ENCODE measurements around the gene NFU1. TPM values are rescaled to one million over a fixed set of nuclear protein-coding genes. Genes with fewer than 3 reads are reported as not detected.
"Not testable (repeated sequence)": the region's sequence is repeated elsewhere in the genome, so short reads cannot be mapped to it uniquely, and the experiment has no call there.

The NFU1 gene
- total RNA-seq, 1 experiment from 2014 or later = 35.1 TPM

DNA sequence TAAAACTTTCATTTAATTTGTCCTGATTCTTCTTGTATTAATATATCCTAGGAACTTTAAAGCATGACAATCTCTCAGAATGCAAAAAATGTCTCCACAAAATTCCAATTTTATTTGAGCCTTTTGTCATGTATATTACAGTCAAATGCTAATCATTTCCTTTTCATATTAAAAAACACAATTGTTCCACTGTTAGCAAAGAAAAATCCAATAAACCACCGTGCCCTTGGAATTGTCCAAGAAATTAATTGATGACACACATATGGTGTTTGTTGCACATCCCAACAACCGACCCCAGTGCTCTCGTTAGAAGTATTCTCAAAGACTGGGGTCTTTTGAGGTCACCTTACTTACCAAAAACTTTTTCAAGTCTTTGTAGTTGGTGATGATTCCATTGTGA lies 78.3 kb downstream of the NFU1 start:
- Histone ChIP-seq H3K4me3 (no peak overlapping the region), H3K9me2 (ENCODE audit: insufficient read depth) (no peaks in the 10 kb centered on the region), H3K4me2 (no peak overlapping the region), H3K9me3 (ENCODE audit: insufficient read depth, low read depth) (no peaks in the 10 kb centered on the region), H4K20me1 (ENCODE audit: insufficient read depth) (peaks cover 21% of the 10 kb centered on the region), H3K27me3 (ENCODE audit: insufficient read depth, low read depth) (no peaks in the 10 kb centered on the region), H3K4me1 (replicated peaks; ENCODE audit: insufficient read depth) (no peaks in the 10 kb centered on the region), H3K27ac (no peak overlapping the region), H2AFZ (no peak overlapping the region), H3F3A (ENCODE audit: insufficient read depth, low read depth) (peaks cover 15% of the 10 kb centered on the region; the same call in 1 of the 2 replicates), H3K79me2 (ENCODE audit: low read depth) (no peaks in the 10 kb centered on the region), H3K36me3 (ENCODE audit: low read depth) (peaks cover 57% of the 10 kb centered on the region)
- no peak for TF ChIP-seq CTCF (conservative IDR thresholded peaks at IDR 0.05)
- no peak for TF ChIP-seq EZH2 (IDR thresholded peaks at IDR 0.05; ENCODE audit: low read depth)
- intact Hi-C loops (cut with micrococcal nuclease; ENCODE audit: unreplicated experiment) = no loop called here
- ChIA-PET CTCF (no interaction called here), POLR2A (ENCODE audit: unreplicated experiment) (no interaction called here)
- DNase-seq = no peak
- no TSS peak for BruUV-seq (replicated peaks)

DNA sequence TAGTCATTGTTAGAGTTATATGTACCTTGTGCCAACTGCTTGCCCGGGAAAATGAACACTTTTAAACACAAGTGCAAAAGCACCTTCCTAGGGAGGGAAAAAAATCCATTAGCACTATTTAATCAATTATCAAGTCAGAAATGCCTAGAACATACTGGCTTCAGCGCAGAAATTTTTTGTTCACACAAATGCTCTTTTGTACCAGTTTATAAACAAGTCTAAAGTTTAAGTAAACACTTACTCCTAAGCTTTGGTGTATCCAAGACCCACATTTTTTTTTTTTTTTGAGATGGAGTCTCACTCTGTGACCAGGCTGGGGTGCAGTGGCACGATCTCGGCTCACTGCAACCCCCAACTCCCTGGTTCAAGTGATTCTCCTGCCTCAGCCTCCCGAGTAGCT lies 80.8 kb downstream of the NFU1 start:
- H3K27ac ChIP-seq = no peak overlapping the region
- H4K20me1 ChIP-seq (ENCODE audit: insufficient read depth) = peaks cover 30% of the 10 kb centered on the region
- H3K9me3 ChIP-seq (ENCODE audit: insufficient read depth, low read depth) = no peaks in the 10 kb centered on the region
- no peak overlapping the region for H3K4me2 ChIP-seq
- ChIA-PET POLR2A (ENCODE audit: unreplicated experiment) (no interaction called here), CTCF (no interaction called here)
- H3F3A ChIP-seq (ENCODE audit: insufficient read depth, low read depth) = peaks cover 19% of the 10 kb centered on the region; the same call in 1 of the 2 replicates
- no peak for DNase-seq
- no peaks in the 10 kb centered on the region for H3K27me3 ChIP-seq (ENCODE audit: insufficient read depth, low read depth)
- BruUV-seq (replicated peaks) = no TSS peak
- H3K79me2 ChIP-seq (ENCODE audit: low read depth) = no peaks in the 10 kb centered on the region
- no peaks in the 10 kb centered on the region for H3K9me2 ChIP-seq (ENCODE audit: insufficient read depth)
- TF ChIP-seq CTCF (conservative IDR thresholded peaks at IDR 0.05) (no peak), EZH2 (IDR thresholded peaks at IDR 0.05; ENCODE audit: low read depth) (no peak)
- H3K4me3 ChIP-seq = no peak overlapping the region
- H3K4me1 ChIP-seq (replicated peaks; ENCODE audit: insufficient read depth) = no peaks in the 10 kb centered on the region
- H3K36me3 ChIP-seq (ENCODE audit: low read depth) = peaks cover 63% of the 10 kb centered on the region
- H2AFZ ChIP-seq = no peak overlapping the region
- intact Hi-C loops (cut with micrococcal nuclease; ENCODE audit: unreplicated experiment) = no loop called here

DNA sequence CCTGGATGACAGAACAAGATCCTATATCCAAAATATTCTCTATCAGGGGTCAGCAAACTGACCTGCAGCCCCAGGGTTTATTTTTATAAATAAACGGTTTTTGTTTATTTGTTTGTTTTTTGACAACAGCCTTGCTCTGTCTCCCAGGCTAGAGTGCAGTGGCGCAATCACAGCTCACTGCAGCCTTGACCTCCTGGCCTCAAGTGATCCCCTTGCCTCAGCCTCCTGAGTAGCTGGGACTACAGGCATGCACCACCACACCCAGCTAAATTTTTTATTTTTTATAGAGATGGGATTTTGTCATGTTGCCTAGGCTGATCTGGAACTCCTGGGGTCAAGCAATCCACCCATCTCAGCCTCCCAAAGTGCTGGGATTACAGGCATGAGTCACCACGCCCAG lies 82.3 kb downstream of the NFU1 start:
- BruUV-seq (replicated peaks); H3K27ac ChIP-seq; H3K9me3 ChIP-seq (ENCODE audit: insufficient read depth, low read depth); H3K79me2 ChIP-seq (ENCODE audit: low read depth); H3K4me2 ChIP-seq; H3K27me3 ChIP-seq (ENCODE audit: insufficient read depth, low read depth); intact Hi-C loops (cut with micrococcal nuclease; ENCODE audit: unreplicated experiment); H3K4me1 ChIP-seq (replicated peaks; ENCODE audit: insufficient read depth); CTCF ChIA-PET; POLR2A ChIA-PET (ENCODE audit: unreplicated experiment); DNase-seq; H2AFZ ChIP-seq; H3K4me3 ChIP-seq; H3K9me2 ChIP-seq (ENCODE audit: insufficient read depth): not testable (repeated sequence)
- Histone ChIP-seq H3K36me3 (ENCODE audit: low read depth) (peaks cover 67% of the 10 kb centered on the region), H3F3A (ENCODE audit: insufficient read depth, low read depth) (peaks cover 19% of the 10 kb centered on the region; the same call in 1 of the 2 replicates), H4K20me1 (ENCODE audit: insufficient read depth) (peaks cover 35% of the 10 kb centered on the region)

DNA sequence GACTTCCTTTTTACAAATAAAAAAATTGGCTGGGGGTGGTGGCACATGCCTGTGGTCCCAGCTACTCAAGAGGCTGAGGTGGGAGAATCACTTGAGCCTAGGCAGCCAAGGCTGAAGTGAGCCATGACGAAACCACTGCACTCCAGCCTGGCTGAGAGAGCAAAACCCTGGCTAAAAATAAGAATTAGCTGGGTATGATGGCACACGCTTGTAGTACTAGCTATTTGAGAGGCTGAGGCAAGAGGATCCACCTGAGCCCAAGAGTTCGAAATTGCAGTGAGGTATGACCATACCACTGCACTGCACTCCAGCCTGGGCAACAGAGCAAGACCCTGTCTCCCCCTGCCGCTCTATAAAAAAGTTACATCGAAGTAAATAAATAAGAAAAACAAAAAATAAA lies 83.9 kb downstream of the NFU1 start:
- BruUV-seq (replicated peaks) = no TSS peak
- POLR2A ChIA-PET (ENCODE audit: unreplicated experiment) = no interaction called here
- CTCF ChIA-PET = no interaction called here
- intact Hi-C loops (cut with micrococcal nuclease; ENCODE audit: unreplicated experiment) = no loop called here
- Histone ChIP-seq H3K9me3 (ENCODE audit: insufficient read depth, low read depth) (no peaks in the 10 kb centered on the region), H3K27ac (no peak overlapping the region), H4K20me1 (ENCODE audit: insufficient read depth) (peaks cover 40% of the 10 kb centered on the region), H2AFZ (no peak overlapping the region), H3K36me3 (ENCODE audit: low read depth) (peaks cover 68% of the 10 kb centered on the region), H3K79me2 (ENCODE audit: low read depth) (no peaks in the 10 kb centered on the region), H3K4me2 (no peak overlapping the region), H3K4me3 (no peak overlapping the region), H3F3A (ENCODE audit: insufficient read depth, low read depth) (peaks cover 19% of the 10 kb centered on the region; the same call in 1 of the 2 replicates), H3K27me3 (ENCODE audit: insufficient read depth, low read depth) (no peaks in the 10 kb centered on the region), H3K9me2 (ENCODE audit: insufficient read depth) (no peaks in the 10 kb centered on the region), H3K4me1 (replicated peaks; ENCODE audit: insufficient read depth) (no peaks in the 10 kb centered on the region)
- no peak for DNase-seq
- no peak for TF ChIP-seq EZH2 (IDR thresholded peaks at IDR 0.05; ENCODE audit: low read depth)
- no peak for TF ChIP-seq CTCF (conservative IDR thresholded peaks at IDR 0.05)

Measured in PC-9 (cell line).